Measurements from ENCODE around the gene IL20RB.

- TF ChIP-seq, protein P1, sequence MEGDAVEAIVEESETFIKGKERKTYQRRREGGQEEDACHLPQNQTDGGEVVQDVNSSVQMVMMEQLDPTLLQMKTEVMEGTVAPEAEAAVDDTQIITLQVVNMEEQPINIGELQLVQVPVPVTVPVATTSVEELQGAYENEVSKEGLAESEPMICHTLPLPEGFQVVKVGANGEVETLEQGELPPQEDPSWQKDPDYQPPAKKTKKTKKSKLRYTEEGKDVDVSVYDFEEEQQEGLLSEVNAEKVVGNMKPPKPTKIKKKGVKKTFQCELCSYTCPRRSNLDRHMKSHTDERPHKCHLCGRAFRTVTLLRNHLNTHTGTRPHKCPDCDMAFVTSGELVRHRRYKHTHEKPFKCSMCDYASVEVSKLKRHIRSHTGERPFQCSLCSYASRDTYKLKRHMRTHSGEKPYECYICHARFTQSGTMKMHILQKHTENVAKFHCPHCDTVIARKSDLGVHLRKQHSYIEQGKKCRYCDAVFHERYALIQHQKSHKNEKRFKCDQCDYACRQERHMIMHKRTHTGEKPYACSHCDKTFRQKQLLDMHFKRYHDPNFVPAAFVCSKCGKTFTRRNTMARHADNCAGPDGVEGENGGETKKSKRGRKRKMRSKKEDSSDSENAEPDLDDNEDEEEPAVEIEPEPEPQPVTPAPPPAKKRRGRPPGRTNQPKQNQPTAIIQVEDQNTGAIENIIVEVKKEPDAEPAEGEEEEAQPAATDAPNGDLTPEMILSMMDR (IDR thresholded peaks at IDR 0.05) = no peak
- TF ChIP-seq POLR2A (IDR thresholded peaks at IDR 0.05) (no peak), EP300 (IDR thresholded peaks at IDR 0.05) (no peak)
Measured at GRCh38 chr3:136982033-136982432, 24.2 kb downstream of the IL20RB start.
